ENCODE data around the gene RNF123. TPM values are rescaled to one million over a fixed set of nuclear protein-coding genes. Genes with fewer than 3 reads are reported as not detected.

The RNF123 gene
- total and polyA plus RNA-seq, 10 of the 15 experiments (the other 5 are each of a cell fraction or from before 2014, with no cell fraction given) = 4.2 to 31.5 (median 17.6) TPM

GRCh38 chr3:49656541-49657112 lies 32.7 kb upstream of the RNF123 start:
- CTCF ChIA-PET = interaction anchor here (0.9 to 1.4 kb wide), 2 partner anchors 117 to 633 kb away, joined by 3 to 5 read pairs; no protein-coding TSS in a partner anchor
- RAD21 ChIA-PET (ENCODE audit: unreplicated experiment) = interaction anchor here (2.4 kb wide), 1 partner anchor 118 kb away, joined by 13 read pairs; no protein-coding TSS in a partner anchor
- ATAC-seq (peak; percentile 55; the same call in 2 of the 3 replicates), FAIRE-seq (no peak), DNase-seq (ENCODE audit: low read depth, low spot score) (no peak)
- no peak overlapping the region for H3K4me3 ChIP-seq
- no peak overlapping the region for H2AFZ ChIP-seq (ENCODE audit: control insufficient read depth, low read depth, low read length)
- WGBS (ENCODE audit: insufficient coverage, insufficient replicate concordance, low lambda C conversion rate, missing lambda C conversion rate) = 19% methylated on average over 18 of the region's 18 CpGs
- BruUV-seq (replicated peaks) = no TSS peak
- in situ Hi-C loops (cut with MboI) (no loop called here), intact Hi-C loops (cut with micrococcal nuclease; ENCODE audit: unreplicated experiment) (no loop called here)
- no peaks in the 10 kb centered on the region for H4K20me1 ChIP-seq (ENCODE audit: control insufficient read depth, insufficient read depth)
- no peaks in the 10 kb centered on the region for H3K9me3 ChIP-seq (replicated peaks; ENCODE audit: control insufficient read depth, insufficient read depth, low read length)
- H3K79me2 ChIP-seq (ENCODE audit: control insufficient read depth, insufficient read depth, low read length) = no peaks in the 10 kb centered on the region
- TF ChIP-seq CTCF (IDR thresholded peaks at IDR 0.05 in 2 of 3, conservative IDR thresholded peaks at IDR 0.05 in 1 of 3; ENCODE audit: control insufficient read depth in 2 of 3, extremely low read depth in 1 of 3, insufficient read depth in 1 of 3, low read depth in 3 of 3, low read length in 3 of 3) = peak in 2 of 3 experiments; percentile 23 to 35; a peak in 3 of 6 replicates
- TF ChIP-seq, protein P1, sequence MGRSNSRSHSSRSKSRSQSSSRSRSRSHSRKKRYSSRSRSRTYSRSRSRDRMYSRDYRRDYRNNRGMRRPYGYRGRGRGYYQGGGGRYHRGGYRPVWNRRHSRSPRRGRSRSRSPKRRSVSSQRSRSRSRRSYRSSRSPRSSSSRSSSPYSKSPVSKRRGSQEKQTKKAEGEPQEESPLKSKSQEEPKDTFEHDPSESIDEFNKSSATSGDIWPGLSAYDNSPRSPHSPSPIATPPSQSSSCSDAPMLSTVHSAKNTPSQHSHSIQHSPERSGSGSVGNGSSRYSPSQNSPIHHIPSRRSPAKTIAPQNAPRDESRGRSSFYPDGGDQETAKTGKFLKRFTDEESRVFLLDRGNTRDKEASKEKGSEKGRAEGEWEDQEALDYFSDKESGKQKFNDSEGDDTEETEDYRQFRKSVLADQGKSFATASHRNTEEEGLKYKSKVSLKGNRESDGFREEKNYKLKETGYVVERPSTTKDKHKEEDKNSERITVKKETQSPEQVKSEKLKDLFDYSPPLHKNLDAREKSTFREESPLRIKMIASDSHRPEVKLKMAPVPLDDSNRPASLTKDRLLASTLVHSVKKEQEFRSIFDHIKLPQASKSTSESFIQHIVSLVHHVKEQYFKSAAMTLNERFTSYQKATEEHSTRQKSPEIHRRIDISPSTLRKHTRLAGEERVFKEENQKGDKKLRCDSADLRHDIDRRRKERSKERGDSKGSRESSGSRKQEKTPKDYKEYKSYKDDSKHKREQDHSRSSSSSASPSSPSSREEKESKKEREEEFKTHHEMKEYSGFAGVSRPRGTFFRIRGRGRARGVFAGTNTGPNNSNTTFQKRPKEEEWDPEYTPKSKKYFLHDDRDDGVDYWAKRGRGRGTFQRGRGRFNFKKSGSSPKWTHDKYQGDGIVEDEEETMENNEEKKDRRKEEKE (IDR thresholded peaks at IDR 0.05) = no peak
- SMC1A ChIA-PET (ENCODE audit: uncharacterized antibody, unreplicated experiment) = interaction anchor here (0.6 to 0.8 kb wide), 2 partner anchors 116 to 117 kb away, joined by 3 read pairs; no protein-coding TSS in a partner anchor
- H3K27ac ChIP-seq (ENCODE audit: control insufficient read depth, insufficient read depth) = no peak overlapping the region
- no peaks in the 10 kb centered on the region for H3K36me3 ChIP-seq (ENCODE audit: control insufficient read depth in 2 of 2, insufficient read depth in 2 of 2, low read length in 1 of 2)
- no peak overlapping the region for H3K4me2 ChIP-seq (ENCODE audit: control insufficient read depth, insufficient read depth)
- POLR2A ChIA-PET = no interaction called here
- no peak overlapping the region for H3K9ac ChIP-seq (ENCODE audit: control insufficient read depth, insufficient read depth, low read length)
- H3K27me3 ChIP-seq (replicated peaks in 1 of 2; ENCODE audit: control insufficient read depth in 2 of 2, insufficient read depth in 2 of 2, low read length in 1 of 2) = no peaks in the 10 kb centered on the region
- H3K4me1 ChIP-seq (ENCODE audit: control insufficient read depth, insufficient read depth, low read length) = no peaks in the 10 kb centered on the region
